Gastroesophageal sphincter (tissue), 4 donors: ENCODE measurements around the gene MIER2. TPM values are rescaled to one million over a fixed set of nuclear protein-coding genes. Genes with fewer than 3 reads are reported as not detected.

Experiments
- ATAC-seq: fragments of 150-250 bp; one replicate; pipeline ENCODE4 v1.9.1; 2016; ENCODE audit warnings: mild to moderate bottlenecking, moderate library complexity
- H3K27ac ChIP-seq, 4 donors: fragments of 200-600 bp; sonication (generic) in 3 of 4; 1 replicate in 3 of 4; 2 replicates in 1 of 4; pipeline ENCODE4 v1.5.1; 2016 to 2019
- H3K27me3 ChIP-seq: fragments of 200-600 bp; sonication (generic); one replicate; pipeline ENCODE4 v1.5.1; 2019
- H3K36me3 ChIP-seq, 2 donors: fragments of 200-600 bp; sonication (generic); one replicate each; pipeline ENCODE4 v1.5.1; 2019; ENCODE audit warnings: control low read depth in 1 of 2
- H3K4me1 ChIP-seq, 3 donors: fragments of 200-600 bp; sonication (generic); 1 replicate in 2 of 3; 2 replicates in 1 of 3; pipeline ENCODE4 v1.5.1; 2016 to 2019; ENCODE audit warnings: control low read depth in 2 of 3
- H3K4me3 ChIP-seq, 2 donors: fragments of 200-600 bp; sonication (generic); one replicate each; pipeline ENCODE4 v1.5.1; 2019; ENCODE audit warnings: mild to moderate bottlenecking in 1 of 2, moderate library complexity in 1 of 2
- H3K9me3 ChIP-seq, 3 donors: fragments of 200-600 bp; sonication (generic); one replicate each; pipeline ENCODE4 v1.5.1; 2017 to 2019; ENCODE audit warnings: control low read depth in 2 of 3
- EP300 ChIP-seq: sonication (generic); formaldehyde crosslinking; IDR thresholded peaks from one replicate; pipeline ENCODE4 v1.6.1; 2017; ENCODE audit warnings: antibody characterized with exemption, mild to moderate bottlenecking
- POLR2A ChIP-seq, 2 donors: fragments of 450-650 bp; IDR thresholded peaks; one replicate each; pipeline ENCODE4 v1.6.1; 2017; ENCODE audit warnings: antibody characterized with exemption in 2 of 2, mild to moderate bottlenecking in 2 of 2, moderate library complexity in 1 of 2
- POLR2AphosphoS5 ChIP-seq: sonication (generic); formaldehyde crosslinking; IDR thresholded peaks from one replicate; pipeline ENCODE4 v1.6.1; 2017; ENCODE audit warnings: antibody characterized with exemption
- WGBS, 2 donors: methylation state at CpG; one replicate each; pipeline ENCODE4 v1.1.5; 2018; ENCODE audit warnings: low coverage in 1 of 2; 5-methylcytosine and 5-hydroxymethylcytosine counted together
- total RNA-seq, 4 donors: library from RNA; depleted of rRNA; stranded (reverse); fragments of >200 nt; gene quantifications; one replicate each; pipeline ENCODE4 v1.1.0, GENCODE V29; 2016
- TF ChIP-seq, protein P1 (sequence below), 4 experiments: fragments of 200-600 bp in 2 of 4; fragments of 450-650 bp in 2 of 4; sonication (generic) in 1 of 4; IDR thresholded peaks; one replicate each; pipeline ENCODE4 v1.5.1; 2017 to 2019; ENCODE audit warnings: antibody characterized with exemption in 4 of 4, mild to moderate bottlenecking in 2 of 4, moderate library complexity in 2 of 4

MIER2 gene
- total RNA-seq, 4 donors from 2014 or later = 8.3 to 24.0 (median 20.1) TPM

DNA sequence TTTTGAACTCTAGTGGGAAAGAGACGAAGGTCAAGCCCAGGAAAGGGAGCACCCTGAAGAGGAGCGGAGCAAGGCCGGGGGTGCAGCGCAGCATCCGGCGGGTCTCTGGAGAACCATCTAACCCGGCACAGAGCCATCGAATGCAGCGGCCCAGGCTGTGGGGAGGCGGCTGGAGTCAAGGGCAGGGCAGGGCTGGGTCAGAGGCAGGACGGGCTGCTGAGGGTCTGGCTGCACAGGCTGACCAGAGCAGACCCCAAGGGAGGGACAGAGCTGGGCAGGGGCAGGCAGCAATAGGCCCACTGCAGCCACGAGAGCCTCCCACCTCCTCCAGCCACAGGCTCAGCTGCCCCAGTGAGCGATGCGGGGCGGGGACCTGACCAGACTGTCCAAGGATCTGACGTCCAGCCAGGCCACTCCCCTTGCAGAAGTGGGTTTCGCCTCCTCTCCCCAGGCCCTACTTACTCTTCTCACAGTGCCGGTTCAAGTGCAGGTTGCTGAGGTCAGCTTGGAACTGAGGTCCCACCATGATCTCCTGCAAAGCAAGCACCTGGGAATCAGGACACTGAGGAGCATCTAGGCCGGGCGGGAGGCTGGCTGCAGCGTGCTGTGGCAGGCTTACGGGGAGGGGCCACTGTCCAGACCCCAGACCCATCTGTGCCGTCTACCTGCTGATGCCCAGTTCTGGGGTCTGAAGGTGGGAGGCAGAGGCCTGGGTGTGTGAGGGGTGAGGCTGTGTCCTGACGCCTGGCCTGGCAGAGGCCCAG lies 19.2 kb downstream of the MIER2 start:
- Histone ChIP-seq H3K36me3 (peaks cover 0 to 98% of the 10 kb centered on the region in 2 donors), H3K27me3 (no peaks in the 10 kb centered on the region), H3K4me3 (no peak overlapping the region), H3K9me3 (no peaks in the 10 kb centered on the region), H3K27ac (no peak overlapping the region), H3K4me1 (no peaks in the 10 kb centered on the region)
- no peak for TF ChIP-seq POLR2A (IDR thresholded peaks at IDR 0.05)
- TF ChIP-seq, protein P1, sequence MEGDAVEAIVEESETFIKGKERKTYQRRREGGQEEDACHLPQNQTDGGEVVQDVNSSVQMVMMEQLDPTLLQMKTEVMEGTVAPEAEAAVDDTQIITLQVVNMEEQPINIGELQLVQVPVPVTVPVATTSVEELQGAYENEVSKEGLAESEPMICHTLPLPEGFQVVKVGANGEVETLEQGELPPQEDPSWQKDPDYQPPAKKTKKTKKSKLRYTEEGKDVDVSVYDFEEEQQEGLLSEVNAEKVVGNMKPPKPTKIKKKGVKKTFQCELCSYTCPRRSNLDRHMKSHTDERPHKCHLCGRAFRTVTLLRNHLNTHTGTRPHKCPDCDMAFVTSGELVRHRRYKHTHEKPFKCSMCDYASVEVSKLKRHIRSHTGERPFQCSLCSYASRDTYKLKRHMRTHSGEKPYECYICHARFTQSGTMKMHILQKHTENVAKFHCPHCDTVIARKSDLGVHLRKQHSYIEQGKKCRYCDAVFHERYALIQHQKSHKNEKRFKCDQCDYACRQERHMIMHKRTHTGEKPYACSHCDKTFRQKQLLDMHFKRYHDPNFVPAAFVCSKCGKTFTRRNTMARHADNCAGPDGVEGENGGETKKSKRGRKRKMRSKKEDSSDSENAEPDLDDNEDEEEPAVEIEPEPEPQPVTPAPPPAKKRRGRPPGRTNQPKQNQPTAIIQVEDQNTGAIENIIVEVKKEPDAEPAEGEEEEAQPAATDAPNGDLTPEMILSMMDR (IDR thresholded peaks at IDR 0.05) = no peak
- TF ChIP-seq POLR2AphosphoS5 = no peak
- no peak for TF ChIP-seq EP300
- 98 to 100% methylated on average over 3 to 8 of the region's 24 CpGs for WGBS, 2 donors
- ATAC-seq = no peak

DNA sequence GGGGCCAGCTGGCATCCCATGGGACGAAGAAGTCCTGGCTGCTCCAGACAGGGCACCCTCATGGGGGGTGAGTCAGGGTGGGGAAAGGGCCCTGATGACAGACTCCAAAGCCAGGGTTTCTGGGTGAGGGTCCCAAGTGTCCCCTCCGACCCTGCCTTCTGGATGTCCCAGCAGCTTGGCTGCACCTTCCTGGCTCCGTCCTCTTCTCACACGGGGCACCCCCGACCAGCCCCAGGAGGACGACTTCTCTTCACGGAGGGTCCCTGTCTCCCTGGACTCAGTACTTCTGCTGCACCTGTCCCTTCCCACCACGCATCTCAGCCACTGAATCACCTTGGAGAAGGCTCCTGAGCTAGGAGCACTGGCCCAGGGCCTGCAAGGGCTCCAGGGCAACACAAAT lies 19.9 kb downstream of the MIER2 start:
- WGBS, 2 donors = 100% methylated on average over 1 of the region's 8 CpGs; no CpG with 5 or more reads in 1 of the 2 donors
- no peak overlapping the region for H3K4me3 ChIP-seq
- H3K4me1 ChIP-seq = no peaks in the 10 kb centered on the region
- H3K9me3 ChIP-seq = no peaks in the 10 kb centered on the region
- H3K36me3 ChIP-seq = peaks cover 0 to 98% of the 10 kb centered on the region in 2 donors
- H3K27ac ChIP-seq = no peak overlapping the region
- no peaks in the 10 kb centered on the region for H3K27me3 ChIP-seq
- TF ChIP-seq POLR2AphosphoS5 = no peak
- TF ChIP-seq, protein P1 (IDR thresholded peaks at IDR 0.05) = no peak
- TF ChIP-seq EP300 = no peak
- no peak for TF ChIP-seq POLR2A (IDR thresholded peaks at IDR 0.05)
- ATAC-seq = no peak

DNA sequence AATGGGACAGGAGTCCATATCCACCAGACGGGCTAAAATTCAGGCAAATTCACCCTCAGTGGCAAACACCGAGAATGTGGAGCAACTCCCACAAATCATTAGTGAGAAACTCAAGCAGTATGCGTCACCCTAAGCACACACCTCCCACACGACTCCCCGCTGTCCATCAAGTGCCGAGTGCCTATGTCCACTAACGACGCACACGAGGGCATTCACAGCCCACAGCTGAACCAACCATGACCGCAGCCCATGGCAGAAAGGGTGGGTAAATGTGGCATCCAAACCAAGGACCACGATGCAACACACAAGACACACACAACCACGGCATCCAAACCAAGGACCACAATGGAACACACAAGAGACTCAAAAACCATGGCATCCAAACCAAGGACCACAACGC lies 22.0 kb downstream of the MIER2 start:
- TF ChIP-seq POLR2A (IDR thresholded peaks at IDR 0.05) (no peak), POLR2AphosphoS5 (no peak), EP300 (no peak)
- TF ChIP-seq, protein P1 (IDR thresholded peaks at IDR 0.05) = no peak
- no peak for ATAC-seq
- H3K4me1 ChIP-seq = no peaks in the 10 kb centered on the region
- no peaks in the 10 kb centered on the region for H3K9me3 ChIP-seq
- WGBS, 2 donors = 79 to 82% methylated on average over 3 to 6 of the region's 13 CpGs
- H3K27ac ChIP-seq = no peak overlapping the region
- no peak overlapping the region for H3K4me3 ChIP-seq
- no peaks in the 10 kb centered on the region for H3K27me3 ChIP-seq
- peaks cover 0 to 98% of the 10 kb centered on the region in 2 donors for H3K36me3 ChIP-seq

DNA sequence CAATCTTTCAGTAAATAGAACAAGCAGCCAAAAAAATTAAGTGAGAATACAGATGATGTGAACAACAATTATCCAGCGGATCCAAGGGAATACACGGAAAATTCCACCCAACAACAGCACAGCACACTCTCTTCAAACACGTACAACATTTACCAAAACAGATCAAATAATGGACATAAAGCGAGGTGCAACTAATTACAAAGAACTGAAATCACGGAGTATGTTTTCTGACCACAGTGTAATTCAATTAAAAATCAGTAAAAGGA lies 26.2 kb downstream of the MIER2 start:
- ATAC-seq = no peak
- Histone ChIP-seq H3K36me3 (peaks cover 0 to 98% of the 10 kb centered on the region in 2 donors), H3K9me3 (no peaks in the 10 kb centered on the region), H3K27ac (no peak overlapping the region), H3K4me3 (no peak overlapping the region), H3K27me3 (no peaks in the 10 kb centered on the region), H3K4me1 (no peaks in the 10 kb centered on the region)
- TF ChIP-seq, protein P1 (IDR thresholded peaks at IDR 0.05) = no peak
- no peak for TF ChIP-seq EP300
- TF ChIP-seq POLR2A (IDR thresholded peaks at IDR 0.05) = no peak
- no peak for TF ChIP-seq POLR2AphosphoS5
- 80 to 97% methylated on average over 1 to 5 of the region's 5 CpGs for WGBS, 2 donors

DNA sequence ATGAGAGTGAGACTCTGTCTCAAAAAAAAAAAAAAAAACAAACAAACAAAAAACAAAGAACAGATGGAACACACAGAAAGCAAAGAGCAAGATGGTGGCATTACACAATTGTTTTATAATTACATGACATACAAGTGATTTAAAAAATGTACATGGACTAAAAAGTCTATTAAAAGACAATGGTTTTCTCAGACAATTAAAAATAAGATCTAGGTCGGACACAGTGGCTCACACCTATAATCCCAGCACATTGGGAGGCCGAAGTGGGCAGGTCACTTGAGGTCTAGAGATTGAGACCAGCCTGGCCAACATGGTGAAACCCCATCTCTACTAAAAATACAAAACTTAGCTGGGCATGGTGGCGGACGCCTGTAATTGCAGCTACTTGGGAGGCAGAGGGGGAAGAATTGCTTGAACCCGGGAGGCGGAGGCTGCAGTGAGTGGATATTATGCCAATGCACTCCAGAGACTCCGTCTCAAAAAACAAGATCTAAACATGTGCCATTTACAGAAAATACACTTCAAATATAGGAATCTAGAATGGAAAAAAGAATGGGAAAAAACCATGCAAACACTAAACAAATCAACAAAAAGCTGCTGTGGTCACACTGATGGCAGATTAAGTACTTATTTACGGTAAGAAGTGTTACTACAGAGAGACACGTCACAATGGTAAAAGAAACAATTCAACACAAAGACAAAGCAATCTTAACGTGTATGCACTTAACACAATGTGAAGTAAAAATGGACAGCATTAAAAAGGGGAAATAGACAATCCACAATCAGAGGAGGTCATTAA lies 26.7 kb downstream of the MIER2 start:
- WGBS, 2 donors = 84 to 85% methylated on average over 7 to 9 of the region's 10 CpGs
- H3K36me3 ChIP-seq = peaks cover 0 to 98% of the 10 kb centered on the region in 2 donors

More for the DNA sequence above, 26.7 kb downstream of the MIER2 start:
- Histone ChIP-seq H3K27ac (no peak overlapping the region), H3K4me3 (no peak overlapping the region), H3K9me3 (no peaks in the 10 kb centered on the region), H3K4me1 (no peaks in the 10 kb centered on the region), H3K27me3 (no peaks in the 10 kb centered on the region)
- no peak for ATAC-seq
- TF ChIP-seq, protein P1 (IDR thresholded peaks at IDR 0.05) = no peak
- TF ChIP-seq POLR2AphosphoS5 = no peak
- no peak for TF ChIP-seq EP300
- TF ChIP-seq POLR2A (IDR thresholded peaks at IDR 0.05) = no peak
